Hematopoietic multipotent progenitor cell treated with erythropoietin and hydrocortisone succinate and interleukin-3 and kit ligand, for 15 days (in vitro differentiated cells): Measurements from ENCODE around the gene EXOG.

Experiments used
- DNase-seq: peaks from one replicate; pipeline ENCODE4 v3.0.0-alpha.2; 2015; ENCODE audit warnings: low spot score

EXOG gene

GRCh38 chr3:38473229-38473628, 22.9 kb upstream of the EXOG start:
- no peak for DNase-seq

DNA sequence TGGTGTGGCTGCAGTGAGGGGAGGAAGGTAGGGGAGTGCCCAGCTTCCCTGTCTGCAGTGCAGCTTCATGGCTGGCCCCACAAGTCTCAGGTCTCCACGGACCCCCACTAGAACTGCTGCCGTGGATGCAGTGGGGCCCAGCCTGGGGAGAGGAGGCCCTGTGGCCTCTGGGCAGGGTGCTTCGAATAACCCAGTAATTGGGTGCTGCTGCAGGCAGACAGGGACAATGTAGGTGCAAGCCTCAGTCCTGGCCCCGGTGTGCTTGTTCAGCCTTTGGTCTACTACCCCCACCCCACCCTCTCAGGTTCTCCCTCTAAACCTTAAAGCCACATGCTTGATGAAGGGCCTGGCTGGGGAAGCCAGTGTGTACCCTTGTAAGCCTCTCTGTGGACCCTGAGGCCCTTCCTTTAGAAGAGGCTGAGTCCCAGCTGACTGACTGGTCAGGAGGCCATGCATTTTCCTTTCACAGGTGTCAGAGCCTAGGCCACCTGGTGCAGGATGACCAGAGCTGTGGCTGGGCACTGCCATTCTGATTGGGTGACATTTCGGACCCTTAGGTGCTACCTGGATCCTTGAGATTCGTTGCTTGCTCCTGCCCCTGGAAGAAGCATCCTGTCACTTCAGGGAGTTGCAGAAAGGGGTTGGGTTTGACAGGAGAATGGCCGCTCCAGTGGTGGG, 21.1 kb upstream of the EXOG start:
- no peak for DNase-seq

- no peak for DNase-seq
Observed at GRCh38 chr3:38475716-38476115, 20.4 kb upstream of the EXOG start.

DNA sequence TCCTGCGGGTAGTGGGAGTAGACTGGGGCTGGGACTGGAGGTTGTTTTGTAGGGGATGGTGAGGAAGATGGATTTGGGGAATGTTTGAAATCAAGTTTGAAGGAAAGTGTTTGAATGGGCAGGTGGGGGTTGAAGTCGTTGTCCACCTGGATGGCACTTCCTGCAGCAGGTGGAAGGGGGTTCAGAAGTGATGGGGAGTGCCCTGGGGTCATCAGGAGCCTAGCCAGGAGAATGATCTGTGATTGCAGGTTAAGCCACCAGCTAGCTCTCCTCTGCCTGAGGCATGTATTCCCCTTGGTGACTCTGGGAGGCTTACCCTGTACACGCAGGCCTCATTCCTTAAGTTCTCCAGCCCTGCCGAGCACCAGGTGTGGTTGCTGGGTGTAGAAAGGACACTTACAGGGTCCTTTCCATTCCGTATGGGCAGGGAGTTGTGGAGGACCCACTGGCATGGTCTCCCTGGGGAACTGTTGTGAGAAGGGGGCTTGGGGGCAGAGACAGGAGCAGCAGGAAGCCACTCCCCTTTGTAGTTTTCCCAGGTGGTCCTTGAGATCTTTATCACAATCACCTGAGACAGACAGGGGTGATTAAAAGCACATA, 19.9 kb upstream of the EXOG start:
- DNase-seq = no peak

- DNase-seq = no peak
Observed at GRCh38 chr3:38477057-38477820, 18.9 kb upstream of the EXOG start.

GRCh38 chr3:38477839-38478450, 18.2 kb upstream of the EXOG start:
- no peak for DNase-seq

- no peak for DNase-seq
Observed at GRCh38 chr3:38478901-38479300, 17.2 kb upstream of the EXOG start.

GRCh38 chr3:38479431-38480092, 16.6 kb upstream of the EXOG start:
- DNase-seq = peak; percentile 60

DNA sequence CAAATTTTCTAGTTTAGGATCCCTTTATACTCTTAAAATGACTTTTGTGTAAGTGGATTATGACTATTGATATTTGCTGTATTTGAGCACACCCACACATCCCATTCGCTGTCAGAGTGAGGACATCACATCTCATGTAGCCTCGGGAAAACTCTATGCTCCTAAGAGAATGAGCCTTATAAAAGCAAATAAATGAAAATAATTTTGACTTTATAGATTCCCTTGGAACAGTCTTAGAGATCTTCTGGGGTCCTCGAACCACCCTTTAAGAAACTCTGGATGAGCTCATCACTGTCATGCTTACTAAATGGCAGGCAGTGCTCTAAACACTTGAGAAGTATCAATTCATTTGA, 16.1 kb upstream of the EXOG start:
- no peak for DNase-seq

GRCh38 chr3:38480930-38481329, 15.2 kb upstream of the EXOG start:
- DNase-seq = no peak

DNA sequence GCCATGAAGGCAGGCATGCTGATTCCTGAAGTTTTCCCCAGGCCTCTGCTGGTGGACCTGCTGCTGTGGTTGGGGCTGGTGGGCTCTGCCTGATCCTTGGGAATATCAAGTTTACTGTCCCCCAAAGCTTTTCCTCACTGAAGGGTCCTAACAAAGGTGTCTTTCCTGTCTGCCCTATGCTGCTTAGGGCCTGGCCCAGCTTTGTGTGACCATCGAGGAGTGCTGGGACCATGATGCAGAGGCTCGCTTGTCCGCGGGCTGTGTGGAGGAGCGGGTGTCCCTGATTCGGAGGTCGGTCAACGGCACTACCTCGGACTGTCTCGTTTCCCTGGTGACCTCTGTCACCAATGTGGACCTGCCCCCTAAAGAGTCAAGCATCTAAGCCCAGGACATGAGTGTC, 13.2 kb upstream of the EXOG start:
- DNase-seq = no peak

- no peak for DNase-seq
Observed at GRCh38 chr3:38487323-38487722, 8.8 kb upstream of the EXOG start.

GRCh38 chr3:38488949-38489348, 7.2 kb upstream of the EXOG start:
- no peak for DNase-seq

DNA sequence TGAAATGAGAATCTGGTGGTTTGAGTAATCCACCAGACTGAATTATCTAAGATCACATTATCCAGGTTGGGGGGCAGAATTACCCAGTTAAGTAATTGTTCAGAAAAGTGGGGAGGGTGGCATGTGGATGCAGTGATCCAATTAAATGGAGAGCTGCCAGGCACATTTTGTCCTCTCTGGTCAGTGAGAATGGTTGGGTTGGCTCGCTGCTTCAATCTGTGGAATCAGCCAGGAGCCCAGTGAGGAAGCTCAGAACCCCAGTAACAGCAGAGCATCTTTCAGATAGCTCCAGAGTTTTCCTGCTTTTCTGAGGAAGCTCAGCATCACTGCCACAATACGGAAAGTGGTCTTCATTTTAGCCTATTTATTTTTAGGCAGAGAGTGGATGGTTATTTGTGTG, 6.4 kb upstream of the EXOG start:
- no peak for DNase-seq

GRCh38 chr3:38490281-38491030, 5.7 kb upstream of the EXOG start:
- no peak for DNase-seq

GRCh38 chr3:38491215-38491614, 4.9 kb upstream of the EXOG start:
- DNase-seq = no peak

DNA sequence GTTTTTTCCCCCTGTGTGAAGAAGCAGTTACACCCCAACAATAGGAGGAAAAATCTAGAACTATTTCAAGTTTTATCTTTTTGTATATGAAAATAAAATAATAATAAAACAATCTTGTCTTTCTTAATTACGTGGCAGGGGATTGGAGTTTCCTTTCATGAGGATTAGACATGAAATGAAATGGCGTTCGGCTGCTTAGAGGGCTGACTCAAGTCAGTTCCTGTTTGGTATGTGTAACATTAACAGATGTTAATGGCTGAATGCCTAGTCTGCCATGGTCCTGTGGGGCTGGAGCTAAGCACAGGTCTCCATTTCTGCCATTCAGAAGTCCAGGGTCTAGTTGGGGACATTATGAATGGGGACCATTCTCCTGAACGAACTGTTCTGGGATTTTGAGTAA, 3.1 kb upstream of the EXOG start:
- no peak for DNase-seq

- DNase-seq = no peak
Observed at GRCh38 chr3:38497031-38497430, 891 bp downstream of the EXOG start.

GRCh38 chr3:38500688-38501417, 4.7 kb downstream of the EXOG start:
- DNase-seq = no peak

DNA sequence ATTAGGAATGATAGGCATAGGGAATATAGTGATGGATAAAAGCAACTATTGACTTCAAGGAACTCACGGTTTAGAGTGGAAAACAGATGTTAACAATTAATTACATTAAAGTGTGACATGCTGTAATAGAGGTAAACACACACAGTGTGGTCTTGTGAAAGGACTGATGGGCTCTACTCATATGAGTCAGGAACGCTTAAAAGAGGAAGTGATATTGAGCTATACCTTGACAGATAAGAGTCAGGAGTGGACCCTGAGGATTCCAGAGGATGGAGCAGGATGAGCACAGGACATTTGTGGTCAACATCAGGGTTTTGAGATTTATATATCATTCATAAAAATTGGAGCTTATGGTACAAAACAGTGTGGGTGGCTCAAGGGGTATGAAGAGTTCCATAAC, 11.0 kb downstream of the EXOG start:
- no peak for DNase-seq

DNA sequence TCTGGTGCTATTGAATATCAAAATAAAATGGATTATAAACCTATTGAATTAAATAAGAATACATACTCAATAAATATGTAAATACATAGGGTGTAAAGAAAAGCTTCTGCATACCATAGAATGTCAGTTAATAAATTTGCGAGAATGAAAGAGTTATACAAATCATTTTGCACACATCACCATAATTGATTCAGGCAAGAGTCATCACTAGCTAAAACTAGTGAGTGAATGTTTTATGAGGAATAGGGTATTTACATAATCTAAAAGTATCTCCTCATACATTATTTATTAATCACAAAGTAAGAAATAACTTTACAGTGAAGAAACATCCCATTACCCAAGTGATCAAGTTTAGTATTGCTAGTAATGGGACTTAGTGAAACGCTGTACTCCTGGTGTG, 13.6 kb downstream of the EXOG start:
- no peak for DNase-seq
